WERI-Rb-1 (cell line): Measurements from ENCODE around the gene APAF1.

Experiments used
- DNase-seq: peaks from one replicate; pipeline ENCODE4 v3.0.0-alpha.2; 2020
- H3K27ac ChIP-seq: fragments of 250-450 bp; sonication (Bioruptor Pico); 2 replicates; pipeline ENCODE4 v1.5.1; 2020; ENCODE audit warnings: mild to moderate bottlenecking, moderate library complexity
- H3K27me3 ChIP-seq: fragments of 250-450 bp; sonication (Bioruptor Pico); 2 replicates; pipeline ENCODE4 v1.5.1; 2021; ENCODE audit warnings: mild to moderate bottlenecking, low read depth, moderate library complexity; ENCODE audit not compliant: insufficient read depth, severe bottlenecking
- H3K36me3 ChIP-seq: fragments of 250-450 bp; sonication (Bioruptor Pico); 2 replicates; pipeline ENCODE4 v1.5.1; 2020; ENCODE audit warnings: mild to moderate bottlenecking, moderate library complexity
- H3K4me3 ChIP-seq: 2 replicates; pipeline ENCODE4 v1.5.1; 2011; ENCODE audit warnings: low read depth, mild to moderate bottlenecking, control low read depth, low read length
- H3K9me3 ChIP-seq: fragments of 250-450 bp; sonication (Bioruptor Pico); 2 replicates; pipeline ENCODE4 v1.5.1; 2021; ENCODE audit warnings: mild to moderate bottlenecking, moderate library complexity; ENCODE audit not compliant: severe bottlenecking
- CTCF ChIP-seq: IDR thresholded peaks from 2 replicates; pipeline ENCODE4 v1.5.1; 2011; ENCODE audit warnings: low read depth, mild to moderate bottlenecking, control low read depth, inconsistent platforms, low read length

The APAF1 gene

GRCh38 chr12:98724384-98725155, 79.5 kb downstream of the APAF1 start:
- H3K27me3 ChIP-seq, result no peaks in the 10 kb centered on the region
- no peak for TF ChIP-seq CTCF
- DNase-seq, result no peak

DNA sequence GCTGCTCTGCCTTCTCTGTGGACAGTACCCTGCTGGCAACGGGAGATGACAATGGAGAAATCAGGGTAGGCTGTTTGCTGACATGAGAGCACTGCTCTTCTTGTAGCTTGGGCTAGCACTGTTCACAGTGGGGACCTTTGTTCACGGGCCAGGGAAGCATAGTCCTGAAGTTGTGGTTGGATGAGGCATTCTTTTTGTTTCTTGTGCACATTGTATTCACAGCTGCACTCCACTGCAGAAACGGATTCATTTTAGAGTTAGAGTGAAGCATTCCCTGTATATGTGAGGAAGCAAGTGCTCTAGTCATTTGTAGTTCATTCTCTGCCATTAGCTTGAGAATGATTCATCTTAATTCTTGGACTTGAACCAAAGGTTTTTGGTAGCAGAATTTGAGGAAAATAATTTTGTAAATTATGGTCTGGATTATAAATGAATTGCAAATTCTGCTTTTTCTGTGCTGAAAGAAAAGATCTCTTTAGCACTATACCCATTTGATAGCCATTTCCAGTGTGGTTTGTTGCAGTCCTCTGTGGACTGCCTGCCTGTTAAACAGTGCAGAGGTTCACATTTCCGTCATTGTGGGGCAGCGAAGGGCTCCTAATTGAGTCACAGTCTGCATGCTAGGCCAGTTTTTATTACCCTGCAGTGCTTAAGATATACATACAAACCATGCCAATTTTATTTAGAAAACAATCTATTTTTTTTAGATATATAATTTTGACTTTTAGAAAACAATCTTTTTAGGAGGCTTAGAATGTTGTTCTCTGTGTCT, 80.6 kb downstream of the APAF1 start:
- H3K4me3 ChIP-seq, result no peak overlapping the region
- H3K9me3 ChIP-seq, result no peaks in the 10 kb centered on the region
- H3K36me3 ChIP-seq, result peaks cover 56% of the 10 kb centered on the region
- TF ChIP-seq CTCF, result peak; percentile 57; the same call in 1 of the 2 replicates
- H3K27me3 ChIP-seq, result no peaks in the 10 kb centered on the region
- DNase-seq, result peak; percentile 51
- no peak overlapping the region for H3K27ac ChIP-seq

More at GRCh38 chr12:98724384-98725155, 79.5 kb downstream of the APAF1 start:
- Histone ChIP-seq H3K9me3 (no peaks in the 10 kb centered on the region), H3K27ac (no peak overlapping the region), H3K4me3 (no peak overlapping the region), H3K36me3 (peaks cover 56% of the 10 kb centered on the region)

DNA sequence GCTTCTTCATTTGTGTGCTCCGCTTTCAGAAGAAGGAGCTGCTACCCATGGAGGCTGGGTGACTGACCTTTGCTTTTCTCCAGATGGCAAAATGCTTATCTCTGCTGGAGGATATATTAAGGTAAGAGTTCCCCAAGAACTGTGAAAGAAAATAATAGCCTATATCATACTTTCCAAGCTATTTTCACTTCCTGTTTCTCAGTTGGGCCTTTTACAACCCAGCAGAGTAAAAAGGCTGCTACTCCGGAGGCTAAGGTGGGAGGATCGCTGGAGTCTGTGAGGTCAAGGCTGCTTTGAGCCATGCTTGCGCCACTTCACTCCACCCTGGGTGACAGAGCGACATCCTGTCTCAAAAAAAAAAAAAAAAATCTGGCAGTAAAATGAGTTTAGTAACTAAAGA, 82.1 kb downstream of the APAF1 start:
- no peak for TF ChIP-seq CTCF
- peaks cover 59% of the 10 kb centered on the region for H3K36me3 ChIP-seq
- no peak for DNase-seq
- H3K27ac ChIP-seq, result no peak overlapping the region
- H3K4me3 ChIP-seq, result no peak overlapping the region
- H3K27me3 ChIP-seq, result no peaks in the 10 kb centered on the region
- H3K9me3 ChIP-seq, result no peaks in the 10 kb centered on the region

DNA sequence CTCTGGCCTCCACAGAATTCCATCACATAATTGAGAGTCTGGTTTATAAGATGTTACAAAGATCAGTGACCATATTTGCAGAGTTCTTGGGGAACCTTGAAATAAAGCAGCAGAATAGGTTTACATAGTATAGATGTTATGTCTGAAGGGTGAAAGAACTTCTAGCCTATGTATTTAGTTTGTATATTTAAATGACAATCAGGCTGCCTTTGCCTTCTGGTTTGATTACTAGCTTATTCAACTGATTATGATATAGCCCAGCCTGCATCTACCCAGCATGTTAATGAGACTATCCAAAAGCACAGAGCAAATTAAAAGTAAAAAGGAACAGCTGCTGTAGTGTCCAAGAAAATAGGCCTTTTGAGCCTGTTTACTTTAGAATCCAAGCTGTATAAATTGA, 85.3 kb downstream of the APAF1 start:
- Histone ChIP-seq H3K9me3 (no peaks in the 10 kb centered on the region), H3K36me3 (peaks cover 45% of the 10 kb centered on the region), H3K27ac (no peak overlapping the region), H3K4me3 (no peak overlapping the region), H3K27me3 (no peaks in the 10 kb centered on the region)
- TF ChIP-seq CTCF, result no peak
- DNase-seq, result no peak

DNA sequence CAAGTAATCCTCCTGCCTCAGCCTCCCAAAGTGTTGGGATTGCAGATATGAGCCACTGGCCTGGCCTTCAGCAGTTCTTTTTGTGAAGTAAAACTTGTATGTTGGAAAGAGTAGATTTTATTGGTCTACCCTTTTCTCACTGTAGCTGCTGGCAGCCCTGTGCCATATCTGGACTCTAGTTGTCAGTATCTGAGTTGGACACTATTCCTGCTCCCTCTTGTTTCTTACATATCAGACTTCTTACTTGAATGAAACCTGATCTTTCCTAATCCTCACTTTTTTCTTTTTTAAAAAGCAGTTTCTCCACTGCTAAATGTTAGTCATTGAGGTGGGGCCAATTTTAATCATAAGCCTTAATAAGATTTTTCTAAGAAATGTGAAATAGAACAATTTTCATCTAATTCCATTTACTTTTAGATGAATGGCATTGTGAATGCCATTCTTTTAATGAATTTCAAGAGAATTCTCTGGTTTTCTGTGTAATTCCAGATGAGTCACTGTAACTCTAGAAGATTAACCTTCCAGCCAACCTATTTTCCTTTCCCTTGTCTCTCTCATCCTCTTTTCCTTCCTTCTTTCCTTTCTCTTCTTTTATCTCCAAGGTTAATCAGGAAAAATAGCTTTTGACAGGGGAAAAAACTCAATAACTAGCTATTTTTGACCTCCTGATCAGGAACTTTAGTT, 88.7 kb downstream of the APAF1 start:
- Histone ChIP-seq H3K36me3 (peaks cover 12% of the 10 kb centered on the region), H3K4me3 (no peak overlapping the region), H3K27me3 (no peaks in the 10 kb centered on the region), H3K27ac (no peak overlapping the region), H3K9me3 (no peaks in the 10 kb centered on the region)
- no peak for DNase-seq
- TF ChIP-seq CTCF, result no peak
